HG03571 (cell line): ENCODE results near the gene NCF1.
A peak's percentile ranks its signal among the peaks of the same experiment; 100 is the strongest.
"Not testable (repeated sequence)": the region's sequence is repeated elsewhere in the genome, so short reads cannot be mapped to it uniquely, and the experiment has no call there.

Experiments
- ATAC-seq: cut with Tn5 transposase; IDR thresholded peaks from one replicate; pipeline ENCODE4 v1.9.1; 2021; ENCODE audit not compliant: unreplicated experiment

NCF1 gene

GRCh38 chr7:74783595-74783994, 9.8 kb downstream of the NCF1 start:
- ATAC-seq, result not testable (repeated sequence)

GRCh38 chr7:74788369-74789150, 14.7 kb downstream of the NCF1 start:
- peak; percentile 86 for ATAC-seq

- ATAC-seq, result peak; percentile 1
Measured at GRCh38 chr7:74789200-74789736, 15.5 kb downstream of the NCF1 start.

- ATAC-seq, result not testable (repeated sequence)
Measured at GRCh38 chr7:74797848-74798622, 24.2 kb downstream of the NCF1 start.

- ATAC-seq, result not testable (repeated sequence)
Measured at GRCh38 chr7:74798644-74799043, 24.8 kb downstream of the NCF1 start.

- not testable (repeated sequence) for ATAC-seq
Measured at GRCh38 chr7:74815882-74816281, 42.1 kb downstream of the NCF1 start.

- ATAC-seq, result peak; percentile 56
Measured at GRCh38 chr7:74820146-74820805, 46.5 kb downstream of the NCF1 start.

- ATAC-seq, result not testable (repeated sequence)
Measured at GRCh38 chr7:74821259-74821658, 47.4 kb downstream of the NCF1 start.

- ATAC-seq, result not testable (repeated sequence)
Measured at GRCh38 chr7:74829959-74830358, 56.1 kb downstream of the NCF1 start.

GRCh38 chr7:74830411-74830810, 56.6 kb downstream of the NCF1 start:
- not testable (repeated sequence) for ATAC-seq
